ENCODE data around the gene THOC6. TPM values are rescaled to one million over a fixed set of nuclear protein-coding genes. Genes with fewer than 3 reads are reported as not detected.
A peak's percentile ranks its signal among the peaks of the same experiment; 100 is the strongest.

The THOC6 gene
- total and polyA plus RNA-seq, 2 donors (not counting 1 experiment from before 2014, with no cell fraction given), result 28.5 to 52.2 TPM

DNA sequence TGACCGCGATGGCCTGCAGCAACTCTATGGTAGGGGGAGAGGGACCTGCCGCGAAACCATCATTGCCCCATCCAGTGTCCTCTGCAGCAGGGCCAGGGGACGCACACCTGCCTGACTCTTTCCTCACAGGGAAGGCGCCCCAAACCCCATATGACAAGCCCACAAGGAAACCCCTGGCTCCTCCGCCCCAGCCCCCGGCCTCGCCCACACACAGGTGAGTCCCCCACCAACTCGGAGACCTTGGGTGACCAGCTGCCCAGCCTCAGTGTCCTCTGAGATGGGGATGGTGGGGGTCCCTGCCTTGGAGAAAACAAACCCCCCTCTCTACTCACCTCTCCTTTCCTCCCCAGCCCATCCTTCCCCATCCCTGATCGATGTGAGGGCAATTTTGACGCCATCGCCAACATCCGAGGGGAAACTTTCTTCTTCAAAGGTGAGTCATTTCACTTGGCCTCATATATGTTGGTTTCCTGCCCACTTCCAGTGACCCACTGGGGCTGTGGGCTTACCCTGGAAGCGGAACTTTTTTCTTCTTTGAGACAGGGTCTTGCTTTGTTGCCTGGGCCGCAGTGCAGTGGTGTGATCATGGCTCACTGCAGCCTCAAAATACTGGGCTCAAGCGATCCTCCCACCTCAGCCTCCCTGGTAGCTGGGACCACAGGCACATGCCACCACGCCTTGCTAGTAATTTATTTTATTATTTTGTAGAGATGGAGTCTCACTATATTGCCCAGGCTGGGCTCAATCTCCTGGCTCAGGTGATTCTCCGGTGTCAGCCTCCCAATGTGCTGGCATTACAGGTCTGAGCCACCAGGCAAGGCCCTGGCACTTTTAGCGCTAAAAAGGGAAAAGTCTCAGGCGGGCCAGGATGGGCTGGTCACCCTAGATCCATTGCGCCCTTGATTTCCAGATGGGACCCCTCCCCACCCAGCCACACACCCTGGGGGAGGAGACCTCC, 33.6 kb downstream of the THOC6 start:
- no peak for DNase-seq
- WGBS (ENCODE audit: insufficient coverage), result 97% methylated on average over 11 of the region's 22 CpGs

More for the DNA sequence above, 33.6 kb downstream of the THOC6 start:
- ChIA-PET CTCF (interaction anchor here (1.3 to 6.5 kb wide), 13 partner anchors 10 to 113 kb away, joined by 4 to 140 read pairs (median 8); partner anchors contain the start of genes HCFC1R1, THOC6 and ZNF213), POLR2A (interaction anchor here (0.5 to 2.1 kb wide), 3 partner anchors 72 to 219 kb away, joined by 3 to 10 read pairs (median 9); no protein-coding TSS in a partner anchor)
- no peak overlapping the region for H3K27ac ChIP-seq (ENCODE audit: low read length in 2 of 2)
- intact Hi-C loops (cut with micrococcal nuclease), result loop anchor here (2.0 kb wide), 3 partner anchors 19 to 43 kb away; no protein-coding TSS in a partner anchor
- no peaks in the 10 kb centered on the region for H3K27me3 Mint-ChIP-seq
- TF ChIP-seq, protein P1, sequence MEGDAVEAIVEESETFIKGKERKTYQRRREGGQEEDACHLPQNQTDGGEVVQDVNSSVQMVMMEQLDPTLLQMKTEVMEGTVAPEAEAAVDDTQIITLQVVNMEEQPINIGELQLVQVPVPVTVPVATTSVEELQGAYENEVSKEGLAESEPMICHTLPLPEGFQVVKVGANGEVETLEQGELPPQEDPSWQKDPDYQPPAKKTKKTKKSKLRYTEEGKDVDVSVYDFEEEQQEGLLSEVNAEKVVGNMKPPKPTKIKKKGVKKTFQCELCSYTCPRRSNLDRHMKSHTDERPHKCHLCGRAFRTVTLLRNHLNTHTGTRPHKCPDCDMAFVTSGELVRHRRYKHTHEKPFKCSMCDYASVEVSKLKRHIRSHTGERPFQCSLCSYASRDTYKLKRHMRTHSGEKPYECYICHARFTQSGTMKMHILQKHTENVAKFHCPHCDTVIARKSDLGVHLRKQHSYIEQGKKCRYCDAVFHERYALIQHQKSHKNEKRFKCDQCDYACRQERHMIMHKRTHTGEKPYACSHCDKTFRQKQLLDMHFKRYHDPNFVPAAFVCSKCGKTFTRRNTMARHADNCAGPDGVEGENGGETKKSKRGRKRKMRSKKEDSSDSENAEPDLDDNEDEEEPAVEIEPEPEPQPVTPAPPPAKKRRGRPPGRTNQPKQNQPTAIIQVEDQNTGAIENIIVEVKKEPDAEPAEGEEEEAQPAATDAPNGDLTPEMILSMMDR (IDR thresholded peaks at IDR 0.05), result no peak
- no peak for TF ChIP-seq EZH2 (IDR thresholded peaks at IDR 0.05; ENCODE audit: borderline replicate concordance, insufficient read depth, low read depth, low read length, poor library complexity, severe bottlenecking)
- H3K9ac ChIP-seq (ENCODE audit: low read length), result no peak overlapping the region
- no peaks in the 10 kb centered on the region for H3K9me3 ChIP-seq (ENCODE audit: control extremely low read depth in 1 of 3, control insufficient read depth in 2 of 3, insufficient read depth in 1 of 3, low read length in 2 of 3)
- H3K79me2 ChIP-seq (ENCODE audit: control insufficient read depth, insufficient read depth, low read length), result no peaks in the 10 kb centered on the region
- no peak overlapping the region for H3K4me3 ChIP-seq (ENCODE audit: control extremely low read depth in 1 of 5, extremely low read depth in 1 of 5, insufficient read depth in 1 of 5, low read depth in 2 of 5, low read length in 4 of 5)
- no peaks in the 10 kb centered on the region for H3K9me3 Mint-ChIP-seq (ENCODE audit: insufficient read depth)
- H4K20me1 ChIP-seq (ENCODE audit: control insufficient read depth, insufficient read depth, low read length, poor library complexity, severe bottlenecking), result no peaks in the 10 kb centered on the region
- H3K27me3 ChIP-seq (replicated peaks in 1 of 4; ENCODE audit: control extremely low read depth in 1 of 4, control insufficient read depth in 3 of 4, insufficient read depth in 4 of 4, low read length in 3 of 4), result peaks cover 0 to 6% (median 0%) of the 10 kb centered on the region in 4 experiments
- H3K4me1 Mint-ChIP-seq, result peaks cover 24% of the 10 kb centered on the region
- no peaks in the 10 kb centered on the region for H3K36me3 ChIP-seq (replicated peaks in 1 of 2; ENCODE audit: control extremely low read depth in 1 of 2, control insufficient read depth in 1 of 2, extremely low read depth in 1 of 2, insufficient read depth in 2 of 2, low read length in 1 of 2)
- peak overlapping the region; percentile 99 for H3K4me2 ChIP-seq (replicated peaks; ENCODE audit: low read depth, low read length, poor library complexity, severe bottlenecking)
- no peak for ATAC-seq (ENCODE audit: low read depth)
- no peak overlapping the region for H3K27ac Mint-ChIP-seq
- H2AFZ ChIP-seq (ENCODE audit: insufficient read depth, low read depth, low read length, poor library complexity, severe bottlenecking), result peak overlapping the region; percentile 98
- peak overlapping the region; percentile 59 for H3K4me3 Mint-ChIP-seq
- H3K4me1 ChIP-seq (ENCODE audit: control insufficient read depth in 2 of 2, insufficient read depth in 2 of 2, low read length in 2 of 2), result peaks cover 20 to 22% of the 10 kb centered on the region in 2 donors

Measured in B cell (primary cell).